Fibroblast of the conjunctiva (primary cell): ENCODE results near the gene TMEM235.

Experiments used
- DNase-seq: peaks from one replicate; pipeline ENCODE4 v3.0.0-alpha.2; 2010; ENCODE audit warnings: low read depth

Gene TMEM235

GRCh38 chr17:78255029-78255656, 23.7 kb downstream of the TMEM235 start:
- no peak for DNase-seq

DNA sequence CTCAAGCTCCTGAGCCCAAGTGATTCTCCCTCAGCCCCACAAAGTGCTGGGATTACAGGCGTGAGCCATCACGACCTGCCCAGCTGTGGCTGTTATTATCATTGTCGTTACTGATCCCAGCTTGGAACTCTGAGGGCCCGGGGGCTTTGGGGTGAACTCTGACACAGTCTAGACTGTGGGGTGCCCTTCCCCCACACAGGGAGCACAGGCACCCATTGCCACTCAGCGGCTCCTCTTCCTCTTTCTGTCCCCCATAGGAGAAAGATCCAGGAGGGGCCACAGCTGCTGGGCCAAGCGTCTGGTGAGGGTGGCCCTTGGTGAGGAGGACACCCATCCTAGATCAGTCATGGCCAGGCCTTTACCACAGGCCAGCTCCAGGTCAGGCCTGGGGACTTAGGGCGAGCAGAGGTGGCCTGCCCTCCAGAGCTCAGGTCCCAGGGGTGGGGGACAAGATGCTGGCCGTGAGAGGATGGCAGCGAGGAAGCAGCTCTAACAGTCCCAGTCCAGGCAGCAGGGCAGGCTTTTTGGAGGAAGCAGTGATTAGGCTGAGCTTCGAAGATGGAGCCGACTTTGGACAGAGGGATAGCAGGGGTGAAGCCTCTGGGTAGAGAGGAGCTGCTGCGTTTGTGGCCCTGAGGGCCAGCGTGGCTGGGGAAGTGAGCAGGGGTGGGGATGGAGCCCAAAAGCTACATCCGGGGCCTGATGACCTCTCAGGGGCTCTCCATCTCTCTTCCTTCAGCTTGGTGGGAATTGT, 24.7 kb downstream of the TMEM235 start:
- DNase-seq, result no peak

DNA sequence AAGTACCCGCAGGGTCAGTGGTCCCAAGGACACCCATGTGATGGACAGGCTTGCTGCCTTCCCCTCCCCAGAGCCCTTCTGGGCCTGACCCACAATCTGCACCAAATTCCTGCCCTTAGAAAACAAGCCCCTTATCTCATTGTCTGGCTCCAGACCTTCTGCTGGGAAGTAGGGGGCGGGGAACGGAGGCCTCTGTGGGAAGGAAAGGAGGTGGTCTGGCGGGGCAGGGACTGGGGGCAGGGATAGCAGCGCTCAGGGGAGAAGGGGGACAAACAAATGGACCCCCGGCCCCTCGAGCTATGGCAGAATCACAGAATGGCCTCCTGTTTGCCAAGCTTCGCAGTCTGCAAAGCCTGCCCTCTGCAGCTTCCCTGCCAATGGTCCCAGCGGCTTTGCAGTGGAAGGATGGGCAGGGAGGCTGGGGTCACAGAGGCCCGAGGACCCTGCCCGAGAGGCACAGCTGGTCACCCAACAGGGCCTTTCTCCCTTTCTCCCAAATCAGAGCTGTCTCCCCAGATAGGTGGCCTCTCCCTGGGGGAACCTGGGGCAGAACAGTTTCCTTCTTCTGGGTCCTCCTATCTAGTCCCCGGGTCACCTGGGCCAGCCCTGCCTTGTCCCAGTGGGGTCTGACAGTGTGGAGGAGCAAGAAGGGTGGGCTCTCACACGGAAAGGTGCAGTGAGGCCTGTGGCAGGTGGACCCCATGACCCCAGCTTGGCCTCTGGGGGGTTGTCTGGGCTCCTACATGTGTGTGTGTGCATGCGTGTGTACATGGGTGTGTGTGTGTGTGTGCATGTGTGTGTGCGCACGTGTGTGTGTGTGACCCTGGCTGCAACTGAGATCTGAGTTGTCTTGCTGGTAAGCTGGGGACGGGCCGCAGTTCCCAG, 25.5 kb downstream of the TMEM235 start:
- DNase-seq, result no peak

- no peak for DNase-seq
These were observed 26.4 kb downstream of the TMEM235 start for GRCh38 chr17:78257810-78258322.

DNA sequence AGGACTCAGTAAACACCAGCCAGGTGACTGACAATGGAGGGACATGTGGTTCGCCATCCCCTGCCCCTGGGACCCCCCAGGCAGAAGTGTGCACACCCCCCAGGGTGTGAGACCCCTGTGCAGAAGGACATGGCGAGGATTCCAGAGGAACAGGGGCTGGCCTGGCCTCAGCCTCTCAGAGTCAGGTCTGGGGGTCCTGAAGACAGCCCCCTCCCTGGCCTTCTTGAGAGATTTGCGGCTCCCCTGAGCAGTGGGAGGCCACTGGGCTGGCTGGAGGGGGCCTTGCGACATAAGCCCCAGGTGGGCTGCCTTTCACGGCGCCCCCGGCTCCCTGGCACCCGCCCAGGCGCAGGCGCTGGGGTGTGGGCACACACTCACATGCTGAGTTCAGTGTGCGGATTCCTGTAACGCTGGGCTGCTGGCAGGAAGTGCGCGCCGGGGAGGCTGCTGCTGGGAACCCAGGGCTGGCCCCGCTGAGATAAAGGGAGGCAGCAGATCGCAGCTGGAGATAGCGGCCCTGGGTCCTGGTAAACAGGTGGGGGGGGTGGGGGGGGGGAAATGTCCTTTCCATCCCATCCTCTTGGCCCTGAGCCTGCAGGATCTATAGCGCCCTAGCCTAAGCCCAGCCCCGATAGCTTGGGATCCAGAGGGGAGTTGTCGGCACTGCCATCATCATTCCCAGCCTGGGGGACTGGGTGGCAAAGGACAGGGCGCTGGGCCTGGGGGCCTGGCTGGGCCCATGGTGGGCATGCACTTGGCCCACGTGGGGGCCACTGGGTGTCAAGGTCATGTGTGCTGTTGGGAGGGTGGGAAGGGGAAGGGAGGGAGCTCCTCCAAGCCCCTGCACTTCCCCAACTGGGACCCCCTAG, 27.1 kb downstream of the TMEM235 start:
- no peak for DNase-seq

DNA sequence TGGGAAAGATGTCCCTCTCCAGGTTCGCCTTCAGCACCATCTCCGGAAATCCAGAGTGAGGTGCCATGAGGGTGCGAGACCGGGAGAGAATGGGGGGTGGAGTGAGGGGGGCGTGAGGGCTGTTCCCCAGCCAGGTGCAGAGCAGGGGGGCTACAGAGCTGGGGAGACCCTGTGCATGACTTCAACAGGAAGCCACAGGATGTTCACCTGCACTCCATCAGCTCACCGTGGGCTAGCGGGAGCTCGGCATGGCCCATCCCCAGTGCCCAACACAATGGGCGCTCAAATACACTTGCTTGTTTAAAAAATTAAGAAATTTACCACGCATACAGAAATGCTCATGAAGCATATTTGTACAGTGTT, 27.7 kb downstream of the TMEM235 start:
- no peak for DNase-seq

DNA sequence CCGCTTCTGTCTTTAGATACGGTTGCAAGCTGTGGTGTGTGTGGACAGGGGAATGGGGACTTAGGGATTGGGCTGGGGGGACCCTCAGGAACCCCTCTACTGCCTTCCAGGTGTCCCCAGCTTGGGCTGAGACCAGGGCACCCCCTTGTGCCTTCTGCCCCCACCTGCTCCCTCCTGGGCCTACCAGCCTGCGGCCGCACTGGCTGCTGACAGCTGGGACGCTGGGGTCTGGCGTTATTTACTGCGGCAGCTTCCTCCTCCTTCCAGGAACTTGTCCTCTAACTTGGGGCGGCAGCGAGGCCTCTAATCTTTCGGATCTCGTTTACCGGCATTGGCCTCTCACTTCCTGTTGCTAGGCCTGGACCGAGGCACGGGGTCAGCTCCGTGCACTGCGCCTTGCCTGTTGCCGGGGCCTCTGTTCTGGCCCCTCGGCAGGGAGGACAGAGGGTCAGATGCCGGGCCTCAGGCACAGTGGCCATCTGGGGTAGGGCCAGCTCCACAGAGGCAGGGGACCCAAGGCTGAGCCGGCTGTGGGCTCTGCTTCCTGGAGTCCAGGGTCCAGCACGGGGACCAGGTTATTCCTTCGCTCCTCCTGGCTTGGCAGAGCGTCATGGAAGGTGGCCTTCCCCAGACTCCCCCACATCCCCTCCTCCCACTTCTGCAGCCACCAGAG, 31.8 kb downstream of the TMEM235 start:
- no peak for DNase-seq

GRCh38 chr17:78263736-78264340, 32.4 kb downstream of the TMEM235 start:
- DNase-seq, result no peak

- no peak for DNase-seq
These were observed 33.2 kb downstream of the TMEM235 start for GRCh38 chr17:78264590-78264989.

GRCh38 chr17:78265121-78265520, 33.7 kb downstream of the TMEM235 start:
- no peak for DNase-seq

GRCh38 chr17:78266231-78266631, 34.8 kb downstream of the TMEM235 start:
- no peak for DNase-seq

DNA sequence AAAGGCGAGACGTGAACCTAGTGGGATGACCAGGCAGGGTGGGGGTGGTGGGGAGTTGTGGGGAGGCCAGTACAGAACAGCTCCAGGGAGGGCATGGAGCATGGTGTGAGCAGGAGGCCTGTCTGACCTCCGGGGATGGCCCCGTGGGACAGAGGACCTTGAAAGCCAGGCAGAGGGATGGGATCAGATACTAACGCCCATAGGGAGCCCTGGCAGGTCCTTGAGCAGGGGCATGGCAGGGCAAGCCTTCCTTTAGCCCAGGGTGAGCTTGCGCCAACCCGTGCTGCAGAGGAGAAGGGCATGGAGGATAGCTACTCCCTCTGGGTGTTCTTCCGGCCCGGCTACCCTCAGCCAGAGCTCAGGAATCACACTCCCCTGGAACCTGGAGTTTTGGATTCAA, 35.3 kb downstream of the TMEM235 start:
- no peak for DNase-seq

- DNase-seq, result no peak
These were observed 36.0 kb downstream of the TMEM235 start for GRCh38 chr17:78267253-78268073.

- no peak for DNase-seq
These were observed 36.9 kb downstream of the TMEM235 start for GRCh38 chr17:78268191-78268874.

DNA sequence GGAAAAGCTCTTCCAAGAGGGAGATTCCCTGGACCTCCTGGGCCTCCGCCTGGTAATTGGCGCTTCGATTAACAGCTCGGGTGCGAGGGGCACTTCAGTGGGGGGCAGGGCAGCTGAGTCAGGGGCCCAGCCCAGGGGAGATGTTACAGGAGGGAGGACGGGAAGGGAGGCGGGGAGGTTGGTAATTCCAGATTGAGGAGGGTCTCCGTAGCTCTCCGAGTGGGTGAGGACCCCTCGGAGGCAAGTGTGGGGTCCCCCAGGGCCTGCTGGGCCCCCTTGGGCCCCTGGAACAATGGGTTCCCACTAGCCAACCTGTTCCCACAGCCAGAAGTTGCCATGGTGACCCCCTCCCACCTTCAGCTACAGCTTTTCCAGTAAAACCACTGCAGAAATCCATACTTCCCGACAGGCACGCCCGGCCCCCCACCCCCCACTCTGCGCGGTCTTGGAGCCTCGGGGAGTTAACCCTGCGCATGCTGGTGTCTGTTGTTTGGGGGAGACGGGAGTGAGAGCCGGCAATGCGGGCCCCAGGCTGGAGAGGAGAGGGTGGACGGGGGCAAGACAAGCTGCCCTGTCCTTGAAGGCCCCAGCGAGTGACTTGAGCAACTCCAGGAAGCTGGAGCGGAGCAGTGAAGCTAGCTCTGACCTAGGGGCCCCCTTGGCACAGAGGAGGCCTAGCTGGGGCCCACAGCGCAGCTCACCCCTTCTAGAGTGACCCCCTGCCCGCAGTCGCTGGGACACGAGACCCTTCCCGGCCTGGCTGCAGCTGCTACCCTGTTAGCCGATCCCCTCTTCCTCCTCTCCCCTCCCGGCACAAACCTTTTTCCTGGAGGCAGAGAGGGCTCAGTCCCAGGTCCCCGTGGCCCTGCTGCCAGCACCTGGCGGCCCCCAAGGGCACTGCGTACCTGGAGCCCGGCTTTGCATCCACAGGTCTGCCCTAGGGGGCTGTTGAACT, 37.8 kb downstream of the TMEM235 start:
- DNase-seq, result peak; percentile 27

DNA sequence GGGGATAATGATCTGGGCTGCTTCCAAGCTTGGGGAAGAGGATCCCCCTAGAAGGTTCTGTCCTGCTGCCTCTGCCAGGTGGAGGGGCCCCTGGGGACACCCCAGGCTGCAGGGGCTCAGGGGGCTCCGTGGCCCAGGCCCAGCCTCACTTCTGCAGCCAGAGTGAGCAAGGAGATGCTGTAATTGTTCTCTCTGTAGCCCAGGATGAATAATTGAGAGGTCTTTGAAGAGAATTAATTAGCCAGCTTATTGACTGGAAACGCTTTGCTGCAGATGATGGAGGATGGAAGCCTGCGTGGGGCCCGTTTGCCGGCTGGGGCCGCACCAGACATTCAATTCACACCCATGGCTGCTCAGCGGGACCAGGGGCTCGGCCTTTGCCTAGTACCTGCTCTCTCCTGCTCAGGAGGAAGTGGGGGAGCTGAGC, 38.5 kb downstream of the TMEM235 start:
- no peak for DNase-seq

- no peak for DNase-seq
These were observed 40.2 kb downstream of the TMEM235 start for GRCh38 chr17:78271419-78272170.
